Brain microvascular endothelial cell (primary cell): Measurements from ENCODE around the gene SSH2.

Source experiments
- DNase-seq: peaks from one replicate; pipeline ENCODE4 v3.0.0-alpha.2; 2020
- H3K27ac ChIP-seq: fragments of 250-450 bp; sonication (Bioruptor Pico); 2 replicates; pipeline ENCODE4 v1.5.1; 2020; ENCODE audit warnings: mild to moderate bottlenecking, moderate library complexity
- H3K27me3 ChIP-seq: fragments of 250-450 bp; sonication (Bioruptor Pico); replicated peaks from 2 replicates; pipeline ENCODE4 v1.5.1; 2020; ENCODE audit warnings: mild to moderate bottlenecking
- H3K36me3 ChIP-seq: fragments of 250-450 bp; sonication (Bioruptor Pico); replicated peaks from 2 replicates; pipeline ENCODE4 v1.5.1; 2020; ENCODE audit warnings: mild to moderate bottlenecking
- H3K4me3 ChIP-seq: 2 replicates; pipeline ENCODE4 v1.5.1; 2011; ENCODE audit warnings: low read depth, mild to moderate bottlenecking, control low read depth, low read length, moderate library complexity
- CTCF ChIP-seq: IDR thresholded peaks from 2 replicates; pipeline ENCODE4 v1.5.1; 2011; ENCODE audit warnings: low read depth, mild to moderate bottlenecking, moderate library complexity, low read length, control low read depth, inconsistent platforms; ENCODE audit errors: missing control alignments
- in situ Hi-C: cut with HindIII; loops from 2 replicates; pipeline ENCODE4 v1.10.0; 2017; ENCODE audit warnings: low sequenced_read_pairs, low pct_ligation_motif_present

Gene SSH2

GRCh38 chr17:29589524-29590410 is 340.3 kb downstream of the SSH2 start, which contains the start of gene GIT1:
Gene GIT1 (minus strand): TSS chr17:29589648. CDS start chr17:29589378, 270 bp downstream.
- Histone ChIP-seq H3K36me3 (no peaks in the 10 kb centered on the region), H3K4me3 (peak within 1 kb of the TSS; percentile 74), H3K27ac (peak within 1 kb of the TSS; percentile 21), H3K27me3 (no peaks in the 10 kb centered on the region)
- DNase-seq = peak; percentile 52
- no peak for TF ChIP-seq CTCF
- in situ Hi-C loops = no loop called here

- DNase-seq = no peak
- H3K27me3 ChIP-seq = no peaks in the 10 kb centered on the region
- TF ChIP-seq CTCF = no peak
- H3K4me3 ChIP-seq = peak overlapping the region; percentile 74
- no peaks in the 10 kb centered on the region for H3K36me3 ChIP-seq
- peak overlapping the region; percentile 13 for H3K27ac ChIP-seq
- in situ Hi-C loops = no loop called here
These were observed 341.2 kb downstream of the SSH2 start for GRCh38 chr17:29588562-29589411.

- H3K36me3 ChIP-seq = peaks cover 4% of the 10 kb centered on the region
- H3K27me3 ChIP-seq = no peaks in the 10 kb centered on the region
- peak overlapping the region; percentile 13 for H3K27ac ChIP-seq
- in situ Hi-C loops = no loop called here
- H3K4me3 ChIP-seq = peak overlapping the region; percentile 74
- DNase-seq = no peak
- TF ChIP-seq CTCF = no peak
These were observed 341.9 kb downstream of the SSH2 start for GRCh38 chr17:29588017-29588561.

- Histone ChIP-seq H3K4me3 (peak overlapping the region; percentile 74), H3K27ac (no peak overlapping the region), H3K27me3 (no peaks in the 10 kb centered on the region), H3K36me3 (peaks cover 9% of the 10 kb centered on the region)
- no peak for TF ChIP-seq CTCF
- no peak for DNase-seq
- in situ Hi-C loops = no loop called here
These were observed 342.4 kb downstream of the SSH2 start for GRCh38 chr17:29587591-29587990.

GRCh38 chr17:29586676-29587469 is 343.2 kb downstream of the SSH2 start:
- H3K27ac ChIP-seq = no peak overlapping the region
- H3K4me3 ChIP-seq = no peak overlapping the region
- H3K36me3 ChIP-seq = peaks cover 16% of the 10 kb centered on the region
- no peaks in the 10 kb centered on the region for H3K27me3 ChIP-seq
- no peak for TF ChIP-seq CTCF
- DNase-seq = no peak
- in situ Hi-C loops = no loop called here
